HEK293 (cell line): ENCODE data around the gene NTMT1.

ENCODE experiments used
- CTCF ChIA-PET: fragments of 350-600 bp; formaldehyde crosslinking; extraction: SDS; loops from one replicate; lab custom pipeline; 2021; ENCODE audit warnings: antibody characterized with exemption; lab: Yijun Ruan, JAX
- POLR2A ChIA-PET: fragments of 300-600 bp; formaldehyde crosslinking; extraction: SDS; loops from one replicate; lab custom pipeline; 2020; ENCODE audit warnings: antibody characterized with exemption, inconsistent platforms; lab: Yijun Ruan, JAX
- H3K27ac ChIP-seq: fragments of 200-500 bp; sonication (Bioruptor generic); 2 replicates; pipeline ENCODE4 v1.5.1; 2014; ENCODE audit warnings: low read depth, low read length, control low read depth, inconsistent platforms; ENCODE audit errors: extremely low read depth
- H3K36me3 ChIP-seq, 2 experiments: fragments of 200-500 bp in 1 of 2; sonication (Bioruptor generic) in 1 of 2; 1 replicate in 1 of 2; 2 replicates in 1 of 2; pipeline ENCODE4 v1.5.1; 2014 to 2017; ENCODE audit warnings: inconsistent platforms in 2 of 2, low read length in 2 of 2; ENCODE audit not compliant: control insufficient read depth in 2 of 2, insufficient read depth in 1 of 2
- H3K4me1 ChIP-seq: fragments of 200-500 bp; sonication (Bioruptor generic); 2 replicates; pipeline ENCODE4 v1.5.1; 2014; ENCODE audit warnings: mild to moderate bottlenecking, low read length, inconsistent platforms; ENCODE audit not compliant: control insufficient read depth, insufficient read depth
- H3K4me3 ChIP-seq: 2 replicates; pipeline ENCODE4 v1.5.1; 2011; ENCODE audit warnings: low read depth, mild to moderate bottlenecking, control low read depth, low read length, moderate library complexity
- H3K9me3 ChIP-seq: fragments of 200-500 bp; sonication (Bioruptor generic); 2 replicates; pipeline ENCODE4 v1.5.1; 2014; ENCODE audit warnings: low read depth, low read length, inconsistent platforms; ENCODE audit not compliant: control insufficient read depth, insufficient read depth
- EGR2 ChIP-seq: fragments of 450-650 bp; formaldehyde crosslinking; IDR thresholded peaks from 2 replicates; pipeline ENCODE4 v1.5.1; 2016; ENCODE audit warnings: low read depth, missing biosample characterization, missing genetic modification characterization
- TCF7L2 ChIP-seq: IDR thresholded peaks from 2 replicates; pipeline ENCODE4 v1.6.1; 2011; ENCODE audit warnings: low read depth, mild to moderate bottlenecking, inconsistent platforms, low read length, moderate library complexity, borderline replicate concordance
- YY2 ChIP-seq: fragments of 450-650 bp; formaldehyde crosslinking; IDR thresholded peaks from 2 replicates; pipeline ENCODE4 v1.5.1; 2016; ENCODE audit warnings: missing biosample characterization, missing genetic modification characterization
- ZFHX2 ChIP-seq: fragments of 450-650 bp; formaldehyde crosslinking; conservative IDR thresholded peaks from 2 replicates; pipeline ENCODE4 v1.5.1; 2016; ENCODE audit warnings: missing biosample characterization, missing genetic modification characterization
- ZNF10 ChIP-seq: fragments of 450-650 bp; formaldehyde crosslinking; IDR thresholded peaks from 2 replicates; pipeline ENCODE4 v1.5.1; 2017; ENCODE audit warnings: missing biosample characterization, missing genetic modification characterization
- ZNF341 ChIP-seq: fragments of 450-650 bp; formaldehyde crosslinking; IDR thresholded peaks from 2 replicates; pipeline ENCODE4; 2016; ENCODE audit warnings: low read depth, missing biosample characterization, missing genetic modification characterization
- ZNF404 ChIP-seq: fragments of 450-650 bp; formaldehyde crosslinking; IDR thresholded peaks from 2 replicates; pipeline ENCODE4 v1.5.1; 2017; ENCODE audit warnings: missing biosample characterization, missing genetic modification characterization
- ZNF48 ChIP-seq: fragments of 450-650 bp; formaldehyde crosslinking; IDR thresholded peaks from 2 replicates; pipeline ENCODE4 v1.5.1; 2016; ENCODE audit warnings: missing biosample characterization, missing genetic modification characterization
- ZNF521 ChIP-seq: fragments of 450-650 bp; formaldehyde crosslinking; IDR thresholded peaks from 2 replicates; pipeline ENCODE4 v1.5.1; 2017; ENCODE audit warnings: missing biosample characterization, mild to moderate bottlenecking, missing genetic modification characterization
- ZNF658 ChIP-seq: fragments of 450-650 bp; formaldehyde crosslinking; IDR thresholded peaks from 2 replicates; pipeline ENCODE4; 2016; ENCODE audit warnings: missing biosample characterization, missing genetic modification characterization
- TF ChIP-seq, protein P1 (sequence below): fragments of 450-650 bp; formaldehyde crosslinking; IDR thresholded peaks from 2 replicates; pipeline ENCODE4 v1.5.1; 2017; ENCODE audit warnings: missing biosample characterization, missing genetic modification characterization
- TF ChIP-seq, protein P2 (sequence below): fragments of 450-650 bp; formaldehyde crosslinking; IDR thresholded peaks from 2 replicates; pipeline ENCODE4 v1.5.1; 2017; ENCODE audit warnings: missing biosample characterization, mild to moderate bottlenecking, missing genetic modification characterization, moderate library complexity
- TF ChIP-seq, protein P3 (sequence below): fragments of 450-650 bp; formaldehyde crosslinking; IDR thresholded peaks from 2 replicates; pipeline ENCODE4 v1.5.1; 2016; ENCODE audit warnings: missing biosample characterization, missing genetic modification characterization
- TF ChIP-seq, protein P4 (sequence below): fragments of 450-650 bp; formaldehyde crosslinking; IDR thresholded peaks from 2 replicates; pipeline ENCODE4 v1.5.1; 2016; ENCODE audit warnings: missing biosample characterization, missing genetic modification characterization
- TF ChIP-seq, protein P5 (sequence below): fragments of 450-650 bp; formaldehyde crosslinking; IDR thresholded peaks from 2 replicates; pipeline ENCODE4 v1.5.1; 2017; ENCODE audit warnings: missing biosample characterization, missing genetic modification characterization
- TF ChIP-seq, protein P6 (sequence below): fragments of 450-650 bp; formaldehyde crosslinking; IDR thresholded peaks from 2 replicates; pipeline ENCODE4 v1.5.1; 2017; ENCODE audit warnings: missing biosample characterization, missing genetic modification characterization

Gene NTMT1

DNA sequence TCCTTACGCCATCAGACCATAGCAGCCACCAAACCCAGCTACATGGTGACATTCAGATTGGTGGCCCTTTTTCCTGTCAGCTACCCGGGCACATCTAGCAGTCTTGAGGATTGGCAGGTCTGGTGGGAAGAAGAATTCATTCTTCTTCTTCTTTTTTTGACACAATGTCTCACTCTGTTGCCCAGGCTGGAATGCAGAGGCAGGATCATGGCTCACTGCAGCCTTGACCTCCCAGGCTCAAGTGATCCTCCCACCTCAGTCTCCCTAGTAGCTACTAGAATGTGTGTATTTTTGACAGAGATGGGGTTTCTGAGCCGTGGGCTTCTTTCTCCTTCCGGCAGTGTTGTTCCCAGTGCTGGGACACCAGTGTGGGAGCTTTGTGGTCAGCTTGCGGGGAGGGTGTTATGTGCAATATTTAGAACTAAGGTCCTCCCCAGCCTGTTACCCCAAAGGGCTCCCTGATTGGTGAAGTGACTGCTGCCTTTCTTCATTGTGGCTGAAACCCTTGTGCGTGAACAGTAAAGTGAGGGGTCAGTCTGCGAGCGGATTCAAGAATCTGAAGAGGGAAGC, 3.4 kb downstream of the NTMT1 start:
- ChIA-PET POLR2A (interaction anchor here (0.5 to 1.4 kb wide), 3 partner anchors 9 to 514 kb away, joined by 4 to 7 read pairs (median 4); no protein-coding TSS in a partner anchor), CTCF (interaction anchor here (0.6 to 23.4 kb wide), 7 partner anchors 11 to 494 kb away, joined by 3 to 507 read pairs (median 7); no protein-coding TSS in a partner anchor)
- Histone ChIP-seq H3K4me1 (peaks cover 3% of the 10 kb centered on the region; the same call in 1 of the 2 replicates), H3K4me3 (no peak overlapping the region), H3K36me3 (peaks cover 0 to 67% of the 10 kb centered on the region in 2 experiments; a peak in 1 of 3 replicates), H3K27ac (no peak overlapping the region), H3K9me3 (no peaks in the 10 kb centered on the region)
- TF ChIP-seq, protein P1, sequence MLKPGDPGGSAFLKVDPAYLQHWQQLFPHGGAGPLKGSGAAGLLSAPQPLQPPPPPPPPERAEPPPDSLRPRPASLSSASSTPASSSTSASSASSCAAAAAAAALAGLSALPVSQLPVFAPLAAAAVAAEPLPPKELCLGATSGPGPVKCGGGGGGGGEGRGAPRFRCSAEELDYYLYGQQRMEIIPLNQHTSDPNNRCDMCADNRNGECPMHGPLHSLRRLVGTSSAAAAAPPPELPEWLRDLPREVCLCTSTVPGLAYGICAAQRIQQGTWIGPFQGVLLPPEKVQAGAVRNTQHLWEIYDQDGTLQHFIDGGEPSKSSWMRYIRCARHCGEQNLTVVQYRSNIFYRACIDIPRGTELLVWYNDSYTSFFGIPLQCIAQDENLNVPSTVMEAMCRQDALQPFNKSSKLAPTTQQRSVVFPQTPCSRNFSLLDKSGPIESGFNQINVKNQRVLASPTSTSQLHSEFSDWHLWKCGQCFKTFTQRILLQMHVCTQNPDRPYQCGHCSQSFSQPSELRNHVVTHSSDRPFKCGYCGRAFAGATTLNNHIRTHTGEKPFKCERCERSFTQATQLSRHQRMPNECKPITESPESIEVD (tag by site-specific recombination) = no peak
- TF ChIP-seq, protein P2, sequence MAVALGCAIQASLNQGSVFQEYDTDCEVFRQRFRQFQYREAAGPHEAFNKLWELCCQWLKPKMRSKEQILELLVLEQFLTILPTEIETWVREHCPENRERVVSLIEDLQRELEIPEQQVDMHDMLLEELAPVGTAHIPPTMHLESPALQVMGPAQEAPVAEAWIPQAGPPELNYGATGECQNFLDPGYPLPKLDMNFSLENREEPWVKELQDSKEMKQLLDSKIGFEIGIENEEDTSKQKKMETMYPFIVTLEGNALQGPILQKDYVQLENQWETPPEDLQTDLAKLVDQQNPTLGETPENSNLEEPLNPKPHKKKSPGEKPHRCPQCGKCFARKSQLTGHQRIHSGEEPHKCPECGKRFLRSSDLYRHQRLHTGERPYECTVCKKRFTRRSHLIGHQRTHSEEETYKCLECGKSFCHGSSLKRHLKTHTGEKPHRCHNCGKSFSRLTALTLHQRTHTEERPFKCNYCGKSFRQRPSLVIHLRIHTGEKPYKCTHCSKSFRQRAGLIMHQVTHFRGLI (tag by site-specific recombination) = no peak
- TF ChIP-seq EGR2 (tag by site-specific recombination) (no peak), YY2 (tag by site-specific recombination) (no peak), TCF7L2 (no peak), ZNF10 (no peak)
- TF ChIP-seq, protein P3, sequence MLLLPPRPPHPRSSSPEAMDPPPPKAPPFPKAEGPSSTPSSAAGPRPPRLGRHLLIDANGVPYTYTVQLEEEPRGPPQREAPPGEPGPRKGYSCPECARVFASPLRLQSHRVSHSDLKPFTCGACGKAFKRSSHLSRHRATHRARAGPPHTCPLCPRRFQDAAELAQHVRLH = no peak
- TF ChIP-seq, protein P4, sequence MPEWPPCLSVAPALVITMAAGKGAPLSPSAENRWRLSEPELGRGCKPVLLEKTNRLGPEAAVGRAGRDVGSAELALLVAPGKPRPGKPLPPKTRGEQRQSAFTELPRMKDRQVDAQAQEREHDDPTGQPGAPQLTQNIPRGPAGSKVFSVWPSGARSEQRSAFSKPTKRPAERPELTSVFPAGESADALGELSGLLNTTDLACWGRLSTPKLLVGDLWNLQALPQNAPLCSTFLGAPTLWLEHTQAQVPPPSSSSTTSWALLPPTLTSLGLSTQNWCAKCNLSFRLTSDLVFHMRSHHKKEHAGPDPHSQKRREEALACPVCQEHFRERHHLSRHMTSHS (tag by site-specific recombination) = no peak

DNA sequence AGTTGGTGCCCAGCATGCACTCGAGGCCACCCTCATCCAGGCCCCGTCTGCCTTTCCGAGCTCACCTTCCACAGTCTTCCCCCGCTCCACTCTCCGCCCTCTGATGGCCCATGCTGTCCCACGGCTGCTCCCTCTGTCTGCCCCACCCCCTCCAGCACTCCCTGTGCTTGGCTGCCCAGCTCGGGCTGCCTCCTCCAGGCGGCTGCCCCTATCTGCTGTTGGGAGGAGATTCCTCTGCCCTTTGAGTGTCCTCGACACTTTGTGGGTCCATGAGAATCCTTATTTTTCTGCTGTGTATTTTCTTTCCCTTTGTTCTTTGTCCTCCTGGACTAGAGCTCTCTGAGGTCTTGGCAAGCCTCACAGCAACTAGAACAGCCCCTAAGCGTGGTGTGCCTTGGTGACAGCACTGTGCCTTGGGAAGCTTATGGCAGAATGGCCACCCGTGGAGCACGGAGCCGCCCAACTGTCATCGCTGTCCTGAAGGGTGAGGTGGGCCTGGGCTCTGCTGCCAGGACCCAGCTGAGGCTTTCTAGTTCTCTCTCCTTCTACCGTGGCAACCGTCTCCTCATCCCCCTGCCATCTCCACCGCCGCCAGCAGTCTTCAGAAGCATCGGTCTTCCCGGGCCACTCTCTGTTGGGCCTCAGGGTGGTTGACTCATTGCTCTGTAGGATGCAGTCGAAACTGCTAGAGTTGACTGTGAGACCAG, 5.2 kb downstream of the NTMT1 start:
- ChIA-PET POLR2A (interaction anchor here (0.6 to 1.3 kb wide), 2 partner anchors 9 to 137 kb away, joined by 3 to 8 read pairs; no protein-coding TSS in a partner anchor), CTCF (interaction anchor here (1.1 to 23.4 kb wide), 7 partner anchors 9 to 496 kb away, joined by 3 to 507 read pairs (median 7); no protein-coding TSS in a partner anchor)
- TF ChIP-seq ZNF341 (tag by site-specific recombination) = peak; percentile 97
- no peak for TF ChIP-seq ZNF521 (tag by site-specific recombination)
- no peak for TF ChIP-seq ZNF48
- TF ChIP-seq ZFHX2 (tag by site-specific recombination) = peak; percentile 54; the same call in 1 of the 2 replicates
- TF ChIP-seq EGR2 (tag by site-specific recombination) = peak; percentile 63
- no peak for TF ChIP-seq ZNF658 (tag by site-specific recombination)
- Histone ChIP-seq H3K4me1 (peaks cover 3% of the 10 kb centered on the region; the same call in 1 of the 2 replicates), H3K27ac (no peak overlapping the region), H3K9me3 (no peaks in the 10 kb centered on the region), H3K4me3 (no peak overlapping the region), H3K36me3 (peaks cover 0 to 83% of the 10 kb centered on the region in 2 experiments; a peak in 2 of 3 replicates)

DNA sequence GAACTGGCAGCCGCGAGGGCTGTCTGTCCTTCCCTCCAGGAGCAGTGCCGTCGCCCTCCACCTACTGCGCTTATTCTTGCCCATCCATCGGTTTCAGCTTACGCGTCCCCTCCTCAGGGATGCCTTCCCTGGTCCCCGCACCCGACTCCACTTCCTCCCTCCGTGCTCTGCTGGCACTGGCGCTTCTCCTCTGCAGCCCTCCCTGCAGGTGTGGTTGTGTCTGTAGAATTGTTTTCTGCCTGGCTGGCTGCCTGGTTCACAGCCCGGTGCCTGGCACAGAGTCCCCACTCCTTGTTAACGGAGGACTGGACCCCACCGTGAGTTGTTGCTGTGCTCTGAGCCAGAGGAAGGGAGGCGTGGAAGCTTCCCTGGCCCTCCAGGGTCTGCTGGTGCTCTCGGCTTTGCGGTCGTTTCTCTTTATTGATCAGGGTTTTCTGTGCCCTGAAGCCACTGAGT, 5.7 kb downstream of the NTMT1 start:
- no peak overlapping the region for H3K4me3 ChIP-seq
- ChIA-PET CTCF (interaction anchor here (1.1 to 23.4 kb wide), 5 partner anchors 9 to 496 kb away, joined by 3 to 507 read pairs (median 8); no protein-coding TSS in a partner anchor), POLR2A (no interaction called here)
- no peak overlapping the region for H3K27ac ChIP-seq
- H3K4me1 ChIP-seq = peaks cover 3% of the 10 kb centered on the region; the same call in 1 of the 2 replicates
- H3K9me3 ChIP-seq = no peaks in the 10 kb centered on the region
- TF ChIP-seq, protein P5, sequence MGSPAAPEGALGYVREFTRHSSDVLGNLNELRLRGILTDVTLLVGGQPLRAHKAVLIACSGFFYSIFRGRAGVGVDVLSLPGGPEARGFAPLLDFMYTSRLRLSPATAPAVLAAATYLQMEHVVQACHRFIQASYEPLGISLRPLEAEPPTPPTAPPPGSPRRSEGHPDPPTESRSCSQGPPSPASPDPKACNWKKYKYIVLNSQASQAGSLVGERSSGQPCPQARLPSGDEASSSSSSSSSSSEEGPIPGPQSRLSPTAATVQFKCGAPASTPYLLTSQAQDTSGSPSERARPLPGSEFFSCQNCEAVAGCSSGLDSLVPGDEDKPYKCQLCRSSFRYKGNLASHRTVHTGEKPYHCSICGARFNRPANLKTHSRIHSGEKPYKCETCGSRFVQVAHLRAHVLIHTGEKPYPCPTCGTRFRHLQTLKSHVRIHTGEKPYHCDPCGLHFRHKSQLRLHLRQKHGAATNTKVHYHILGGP (tag by site-specific recombination) = no peak
- TF ChIP-seq ZNF404 (tag by site-specific recombination) = no peak
- TF ChIP-seq, protein P6, sequence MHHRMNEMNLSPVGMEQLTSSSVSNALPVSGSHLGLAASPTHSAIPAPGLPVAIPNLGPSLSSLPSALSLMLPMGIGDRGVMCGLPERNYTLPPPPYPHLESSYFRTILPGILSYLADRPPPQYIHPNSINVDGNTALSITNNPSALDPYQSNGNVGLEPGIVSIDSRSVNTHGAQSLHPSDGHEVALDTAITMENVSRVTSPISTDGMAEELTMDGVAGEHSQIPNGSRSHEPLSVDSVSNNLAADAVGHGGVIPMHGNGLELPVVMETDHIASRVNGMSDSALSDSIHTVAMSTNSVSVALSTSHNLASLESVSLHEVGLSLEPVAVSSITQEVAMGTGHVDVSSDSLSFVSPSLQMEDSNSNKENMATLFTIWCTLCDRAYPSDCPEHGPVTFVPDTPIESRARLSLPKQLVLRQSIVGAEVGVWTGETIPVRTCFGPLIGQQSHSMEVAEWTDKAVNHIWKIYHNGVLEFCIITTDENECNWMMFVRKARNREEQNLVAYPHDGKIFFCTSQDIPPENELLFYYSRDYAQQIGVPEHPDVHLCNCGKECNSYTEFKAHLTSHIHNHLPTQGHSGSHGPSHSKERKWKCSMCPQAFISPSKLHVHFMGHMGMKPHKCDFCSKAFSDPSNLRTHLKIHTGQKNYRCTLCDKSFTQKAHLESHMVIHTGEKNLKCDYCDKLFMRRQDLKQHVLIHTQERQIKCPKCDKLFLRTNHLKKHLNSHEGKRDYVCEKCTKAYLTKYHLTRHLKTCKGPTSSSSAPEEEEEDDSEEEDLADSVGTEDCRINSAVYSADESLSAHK (tag by site-specific recombination) = peak; percentile 48; the same call in 1 of the 2 replicates
- peaks cover 0 to 87% of the 10 kb centered on the region in 2 experiments; a peak in 2 of 3 replicates for H3K36me3 ChIP-seq
